GM12891 (cell line): ENCODE data around the gene RND2.

Source experiments
- POLR2A ChIP-seq: IDR thresholded peaks from 2 replicates; pipeline ENCODE4 v1.6.1; 2011; ENCODE audit warnings: low read depth, low read length, control low read depth
- POLR2AphosphoS5 ChIP-seq: IDR thresholded peaks from 2 replicates; pipeline ENCODE4 v1.6.1; 2011; ENCODE audit warnings: low read depth, low read length, control low read depth
- POU2F2 ChIP-seq: IDR thresholded peaks from 2 replicates; pipeline ENCODE4 v1.6.1; 2011; ENCODE audit warnings: low read depth, mild to moderate bottlenecking, control low read depth, low read length, moderate library complexity
- SPI1 ChIP-seq: IDR thresholded peaks from 2 replicates; pipeline ENCODE4 v1.6.1; 2011; ENCODE audit warnings: low read depth, low read length, control low read depth
- TAF1 ChIP-seq: IDR thresholded peaks from 2 replicates; pipeline ENCODE4 v1.6.1; 2011; ENCODE audit warnings: low read depth, low read length, control low read depth

DNA sequence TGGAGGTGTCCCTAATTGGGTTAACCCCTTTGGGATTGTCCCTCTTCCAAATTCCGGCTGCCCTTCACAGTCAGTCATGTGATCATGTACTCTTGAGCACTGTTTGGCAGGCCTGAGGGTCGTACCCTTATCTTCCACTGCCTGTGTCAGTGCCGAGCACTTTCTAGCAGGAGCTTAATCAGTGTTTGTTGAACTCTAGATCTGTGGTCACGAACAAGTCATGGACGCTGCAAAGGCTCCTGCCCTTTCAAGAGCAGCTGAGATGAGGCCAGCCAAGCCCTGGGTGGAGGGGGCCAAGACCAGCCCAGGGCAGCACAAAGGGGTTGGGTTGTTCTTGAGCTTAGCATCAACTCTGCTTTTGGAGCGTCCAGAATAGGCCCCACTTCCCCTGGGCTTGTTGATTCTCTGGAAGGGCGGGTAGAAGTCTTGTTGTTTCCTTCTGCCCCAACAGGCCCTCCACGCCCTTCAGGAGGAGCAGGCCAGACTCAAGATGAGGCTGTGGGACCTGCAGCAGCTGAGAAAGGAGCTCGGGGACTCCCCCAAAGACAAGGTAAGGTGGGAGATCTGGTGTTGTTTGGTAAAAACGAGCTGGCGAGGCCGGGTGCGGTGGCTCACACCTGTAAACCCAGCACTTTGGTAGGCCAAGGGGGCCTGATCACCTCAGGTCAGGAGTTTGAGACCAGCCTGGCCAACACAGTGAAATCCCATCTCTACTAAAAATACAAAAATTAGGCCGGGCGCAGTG lies 13.1 kb upstream of the RND2 start:
- TF ChIP-seq POLR2A (no peak), POLR2AphosphoS5 (no peak), TAF1 (no peak), SPI1 (no peak), POU2F2 (no peak)
